Gastrocnemius medialis (tissue), 4 donors: ENCODE results near the gene RNF125. TPM values are rescaled to one million over a fixed set of nuclear protein-coding genes. Genes with fewer than 3 reads are reported as not detected.

Experiments used
- ATAC-seq, 2 donors: fragments of 150-250 bp; one replicate each; pipeline ENCODE4 v1.9.1; 2016
- DNase-seq, 2 donors: peaks; one replicate each; pipeline ENCODE4 v3.0.0-alpha.2; 2019
- H3K27ac ChIP-seq, 4 donors: fragments of 200-600 bp; sonication (generic); 1 replicate in 1 of 4; 2 replicates in 3 of 4; pipeline ENCODE4 v1.5.1; 2016 to 2018; ENCODE audit warnings: mild to moderate bottlenecking in 2 of 4, moderate library complexity in 1 of 4
- H3K27me3 ChIP-seq, 3 donors: fragments of 200-600 bp; sonication (generic) in 2 of 3; 1 replicate in 1 of 3; 2 replicates in 2 of 3; pipeline versions ENCODE4 v1.5.1 to v1.6.0; 2016 to 2019; ENCODE audit warnings: mild to moderate bottlenecking in 1 of 3, moderate library complexity in 1 of 3
- H3K36me3 ChIP-seq, 2 donors: fragments of 200-600 bp; sonication (generic) in 1 of 2; one replicate each; pipeline ENCODE4 v1.5.1; 2017 to 2018
- H3K4me1 ChIP-seq, 2 donors: fragments of 200-600 bp; sonication (generic) in 1 of 2; one replicate each; pipeline ENCODE4 v1.5.1; 2016 to 2017; ENCODE audit warnings: mild to moderate bottlenecking in 2 of 2
- H3K4me3 ChIP-seq, 4 donors: fragments of 200-600 bp; sonication (generic) in 3 of 4; 1 replicate in 1 of 4; 2 replicates in 3 of 4; pipeline ENCODE4 v1.5.1; 2016 to 2019; ENCODE audit warnings: mild to moderate bottlenecking in 2 of 4
- H3K9me3 ChIP-seq, 3 donors: fragments of 200-600 bp; sonication (generic) in 2 of 3; 1 replicate in 1 of 3; 2 replicates in 2 of 3; pipeline ENCODE4 v1.5.1; 2016 to 2019
- CTCF ChIP-seq, 5 experiments: fragments of 450-650 bp in 3 of 5; fragments of 200-600 bp in 2 of 5; sonication (generic) in 2 of 5; IDR thresholded peaks in 4 of 5; conservative IDR thresholded peaks in 1 of 5; 1 replicate in 4 of 5; 2 replicates in 1 of 5; pipeline ENCODE4 v1.5.1; 2016 to 2019; ENCODE audit warnings: antibody characterized with exemption in 5 of 5, mild to moderate bottlenecking in 3 of 5, moderate library complexity in 3 of 5
- POLR2A ChIP-seq, 2 donors: fragments of 450-650 bp; IDR thresholded peaks; one replicate each; pipeline ENCODE4 v1.6.1; 2017; ENCODE audit warnings: antibody characterized with exemption in 2 of 2, mild to moderate bottlenecking in 2 of 2, moderate library complexity in 2 of 2
- in situ Hi-C, 4 donors: fragments of 200-750 bp; cut with MboI; loops; one replicate each; pipeline versions ENCODE4 v1.15.0 to v1.8.0; 2017; ENCODE audit warnings: low sequenced_read_pairs in 4 of 4
- intact Hi-C: fragments of 100-400 bp; cut with DNase I; formaldehyde crosslinking; loops from one replicate; pipeline ENCODE4 v1.15.1; 2023; ENCODE audit warnings: low total_unique reads
- total RNA-seq, 4 donors: library from RNA; depleted of rRNA; stranded (reverse); fragments of >200 nt; gene quantifications; one replicate each; pipeline versions ENCODE4 v1.1.0 to v1.2.3, GENCODE V29; 2016

RNF125 gene
- total RNA-seq, 4 donors from 2014 or later = 0.85 to 6.4 (median 3.1) TPM

GRCh38 chr18:32032609-32033008 is 14.0 kb downstream of the RNF125 start:
- ATAC-seq = no peak
- no peak for DNase-seq
- Histone ChIP-seq H3K36me3 (peaks cover 0 to 2% of the 10 kb centered on the region in 2 donors), H3K27ac (no peak overlapping the region), H3K4me3 (no peak overlapping the region), H3K27me3 (no peaks in the 10 kb centered on the region), H3K9me3 (no peaks in the 10 kb centered on the region), H3K4me1 (no peaks in the 10 kb centered on the region)
- in situ Hi-C loops = no loop called here
- TF ChIP-seq CTCF (IDR thresholded peaks at IDR 0.05 in 4 of 5, conservative IDR thresholded peaks at IDR 0.05 in 1 of 5) (no peak), POLR2A (IDR thresholded peaks at IDR 0.05) (no peak)
- intact Hi-C loops = no loop called here

DNA sequence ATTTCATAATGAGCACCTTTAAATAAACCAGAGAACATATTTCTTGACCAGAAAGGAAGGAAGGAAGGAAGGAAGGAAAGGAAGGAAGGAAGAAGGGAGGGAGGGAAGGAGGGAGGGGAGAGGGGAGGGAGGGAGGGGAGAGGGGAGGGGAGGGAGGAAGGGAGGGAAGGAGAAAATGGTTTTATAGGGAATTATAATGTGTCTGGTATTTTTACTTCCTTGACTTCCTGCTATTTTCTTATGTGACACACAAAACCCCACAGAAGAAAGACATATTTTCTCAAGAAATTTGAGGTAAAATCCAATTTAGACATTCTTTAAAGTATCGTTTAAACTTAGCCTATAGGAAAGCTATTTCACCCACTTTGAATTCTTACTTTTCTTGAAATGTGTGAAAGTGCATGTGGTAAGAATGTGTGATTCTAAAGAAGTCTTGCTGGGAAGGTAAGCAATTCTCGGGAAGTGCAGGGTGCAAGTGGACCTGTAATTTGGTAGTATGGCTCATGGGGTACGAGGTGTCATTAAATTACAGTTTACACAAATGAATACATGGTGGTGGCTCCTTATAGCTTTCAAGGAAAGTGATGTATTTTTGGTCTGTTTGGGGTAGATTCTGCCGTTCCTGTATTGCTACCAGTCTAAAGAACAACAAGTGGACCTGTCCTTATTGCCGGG is 18.0 kb downstream of the RNF125 start:
- in situ Hi-C loops = no loop called here
- DNase-seq = no peak

GRCh38 chr18:32037616-32038015 is 19.0 kb downstream of the RNF125 start:
- no peaks in the 10 kb centered on the region for H3K27me3 ChIP-seq
- H3K27ac ChIP-seq = no peak overlapping the region
- TF ChIP-seq CTCF (IDR thresholded peaks at IDR 0.05 in 4 of 5, conservative IDR thresholded peaks at IDR 0.05 in 1 of 5) (no peak), POLR2A (IDR thresholded peaks at IDR 0.05) (no peak)
- H3K36me3 ChIP-seq = peaks cover 0 to 4% of the 10 kb centered on the region in 2 donors
- in situ Hi-C loops (no loop called here), intact Hi-C loops (no loop called here)
- no peak overlapping the region for H3K4me3 ChIP-seq
- DNase-seq (no peak), ATAC-seq (no peak)
- no peaks in the 10 kb centered on the region for H3K9me3 ChIP-seq
- H3K4me1 ChIP-seq = no peaks in the 10 kb centered on the region

More for the DNA sequence above, 18.0 kb downstream of the RNF125 start:
- Histone ChIP-seq H3K4me3 (no peak overlapping the region), H3K36me3 (peaks cover 0 to 4% of the 10 kb centered on the region in 2 donors), H3K27ac (no peak overlapping the region), H3K27me3 (no peaks in the 10 kb centered on the region), H3K9me3 (no peaks in the 10 kb centered on the region), H3K4me1 (no peaks in the 10 kb centered on the region)
- ATAC-seq = no peak
- TF ChIP-seq POLR2A (IDR thresholded peaks at IDR 0.05) (no peak), CTCF (IDR thresholded peaks at IDR 0.05 in 4 of 5, conservative IDR thresholded peaks at IDR 0.05 in 1 of 5) (no peak)
- intact Hi-C loops = no loop called here

- H3K27ac ChIP-seq = no peak overlapping the region
Measured at GRCh38 chr18:32040936-32041335, 22.3 kb downstream of the RNF125 start.

More at GRCh38 chr18:32040936-32041335, 22.3 kb downstream of the RNF125 start:
- in situ Hi-C loops = no loop called here
- intact Hi-C loops = no loop called here
- no peaks in the 10 kb centered on the region for H3K4me1 ChIP-seq
- ATAC-seq (no peak), DNase-seq (no peak)
- TF ChIP-seq POLR2A (IDR thresholded peaks at IDR 0.05) = no peak
- TF ChIP-seq CTCF (IDR thresholded peaks at IDR 0.05 in 4 of 5, conservative IDR thresholded peaks at IDR 0.05 in 1 of 5) = no peak
- H3K4me3 ChIP-seq = no peak overlapping the region
- H3K36me3 ChIP-seq = peaks cover 0 to 4% of the 10 kb centered on the region in 2 donors
- no peaks in the 10 kb centered on the region for H3K27me3 ChIP-seq
- no peaks in the 10 kb centered on the region for H3K9me3 ChIP-seq
